ENCODE results near the gene EIF2S3B.

Gene EIF2S3B

GRCh38 chr12:10554756-10555481, 49.2 kb downstream of the EIF2S3B start:
- DNase-seq, result no peak

- no peak for DNase-seq
Observed at GRCh38 chr12:10557329-10557728, 51.6 kb downstream of the EIF2S3B start.

DNA sequence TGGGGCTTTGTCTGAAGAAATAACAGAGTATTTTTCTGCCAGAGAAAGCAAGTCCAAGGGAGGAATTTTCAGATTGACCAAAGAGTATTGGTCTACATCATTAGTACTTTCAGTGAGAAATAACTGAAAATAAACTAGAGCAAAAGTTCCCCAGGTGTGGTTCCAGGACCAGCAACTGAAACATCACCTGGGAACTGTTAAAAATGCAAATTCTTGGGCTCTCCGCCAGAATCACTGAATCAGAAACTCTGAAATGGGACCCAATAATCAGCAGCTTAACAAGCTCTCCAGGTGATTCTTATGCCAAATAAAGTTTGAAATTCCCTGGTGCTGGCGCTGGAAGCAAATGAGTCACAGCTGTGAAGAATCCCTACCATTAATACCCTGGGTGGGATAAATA, 52.1 kb downstream of the EIF2S3B start:
- DNase-seq, result no peak
